T-cell (primary cell): ENCODE measurements around the gene MTMR2. TPM values are rescaled to one million over a fixed set of nuclear protein-coding genes. Genes with fewer than 3 reads are reported as not detected.

Experiments
- ATAC-seq, 4 experiments: fragments of 200-7000 bp in 3 of 4; fragments of 150-1000 bp in 1 of 4; cut with Tn5 transposase; replicated peaks in 1 of 4; 1 replicate in 3 of 4; 2 replicates in 1 of 4; pipeline ENCODE4 v1.10.0; 2021; ENCODE audit warnings: moderate library complexity in 3 of 4, mild to moderate bottlenecking in 2 of 4, moderate number of reproducible peaks in 1 of 4
- CTCF ChIA-PET, 2 donors: fragments of 300-600 bp; sonication (Branson Sonifier 250); formaldehyde crosslinking; loops; one replicate each; lab custom pipeline; 2022; ENCODE audit warnings: antibody characterized with exemption in 2 of 2; lab: Charles Lee
- POLR2A ChIA-PET, 2 donors: fragments of 300-600 bp; sonication (Branson Sonifier 250); formaldehyde crosslinking; loops; one replicate each; lab custom pipeline; 2022; ENCODE audit warnings: antibody characterized with exemption in 2 of 2; lab: Charles Lee
- DNase-seq, 35 experiments: peaks; one replicate each; pipeline versions ENCODE4 v3.0.0 to v3.0.0-alpha.2; 2013 to 2023
- H3K27ac ChIP-seq: one replicate; pipeline ENCODE4 v1.5.1; 2013; ENCODE audit warnings: low read length
- H3K27me3 ChIP-seq, 2 experiments: replicated peaks in 1 of 2; 1 replicate in 1 of 2; 2 replicates in 1 of 2; pipeline versions ENCODE4 v1.6.1 to v1.7.0; 2013; ENCODE audit warnings: low read length in 1 of 2, mixed read lengths in 1 of 2; ENCODE audit not compliant: control insufficient read depth in 2 of 2, insufficient read depth in 2 of 2; ENCODE audit errors: extremely low read depth in 1 of 2
- H3K36me3 ChIP-seq, 2 donors: 1 replicate in 1 of 2; 2 replicates in 1 of 2; pipeline versions ENCODE4 v1.6.1 to v1.7.0; 2013; ENCODE audit warnings: low read length in 1 of 2; ENCODE audit not compliant: control insufficient read depth in 2 of 2, insufficient read depth in 1 of 2; ENCODE audit errors: extremely low read depth in 1 of 2
- H3K4me1 ChIP-seq, 2 experiments: 1 replicate in 1 of 2; 2 replicates in 1 of 2; pipeline versions ENCODE4 v1.6.1 to v1.7.0; 2013; ENCODE audit warnings: low read length in 2 of 2, mixed read lengths in 1 of 2; ENCODE audit not compliant: insufficient read depth in 2 of 2, control insufficient read depth in 1 of 2; ENCODE audit errors: extremely low read depth in 1 of 2
- H3K4me3 ChIP-seq, 2 donors: 1 replicate in 1 of 2; 2 replicates in 1 of 2; pipeline versions ENCODE4 v1.5.1 to v1.7.0; 2013; ENCODE audit warnings: mild to moderate bottlenecking in 2 of 2, low read length in 1 of 2, moderate library complexity in 1 of 2; ENCODE audit not compliant: control insufficient read depth in 1 of 2; ENCODE audit errors: extremely low read depth in 1 of 2
- H3K9me3 ChIP-seq: 2 replicates; pipeline ENCODE4 v1.7.0; 2013
- H3K27ac Mint-ChIP-seq, 2 donors: one replicate each; pipeline ENCODE4 v1.8.0; 2020 to 2021; ENCODE audit warnings: mild to moderate bottlenecking in 2 of 2, mixed read lengths in 2 of 2
- H3K27me3 Mint-ChIP-seq, 2 donors: one replicate each; pipeline ENCODE4 v1.8.0; 2021 to 2022; ENCODE audit warnings: mixed read lengths in 2 of 2
- H3K36me3 Mint-ChIP-seq: one replicate; pipeline ENCODE4 v1.8.0; 2021; ENCODE audit warnings: mixed read lengths
- H3K4me1 Mint-ChIP-seq, 3 donors: one replicate each; pipeline ENCODE4 v1.8.0; 2020 to 2022; ENCODE audit warnings: mixed read lengths in 3 of 3, mild to moderate bottlenecking in 1 of 3
- H3K4me3 Mint-ChIP-seq, 3 donors: one replicate each; pipeline ENCODE4 v1.8.0; 2020 to 2022; ENCODE audit warnings: mild to moderate bottlenecking in 3 of 3, mixed read lengths in 3 of 3, moderate library complexity in 3 of 3
- H3K9me3 Mint-ChIP-seq, 3 donors: one replicate each; pipeline ENCODE4 v1.8.0; 2020 to 2022; ENCODE audit warnings: mixed read lengths in 3 of 3
- WGBS: methylation state at CpG from one replicate; pipeline ENCODE4 v1.1.5; 2013; ENCODE audit warnings: missing lambda C conversion rate; ENCODE audit not compliant: insufficient coverage; 5-methylcytosine and 5-hydroxymethylcytosine counted together
- total RNA-seq, 35 experiments: library from RNA in 6 of 35; stranded (reverse) in 6 of 35; fragments of 120-200 nt in 1 of 35; gene quantifications; one replicate each; pipeline versions ENCODE4 v1.2.1 to v1.2.4 and lab custom pipeline; 2013 to 2026

MTMR2 gene
- total RNA-seq (10 to 100 TPM; 11.0 to 14.6 (median 11.6) TPM), total RNA-seq (lab: John Stamatoyannopoulos, UW) (7.9 to 100 (median 22.8) reads per million in 29 experiments)
- 13.7 TPM for total RNA-seq (2013)

DNA sequence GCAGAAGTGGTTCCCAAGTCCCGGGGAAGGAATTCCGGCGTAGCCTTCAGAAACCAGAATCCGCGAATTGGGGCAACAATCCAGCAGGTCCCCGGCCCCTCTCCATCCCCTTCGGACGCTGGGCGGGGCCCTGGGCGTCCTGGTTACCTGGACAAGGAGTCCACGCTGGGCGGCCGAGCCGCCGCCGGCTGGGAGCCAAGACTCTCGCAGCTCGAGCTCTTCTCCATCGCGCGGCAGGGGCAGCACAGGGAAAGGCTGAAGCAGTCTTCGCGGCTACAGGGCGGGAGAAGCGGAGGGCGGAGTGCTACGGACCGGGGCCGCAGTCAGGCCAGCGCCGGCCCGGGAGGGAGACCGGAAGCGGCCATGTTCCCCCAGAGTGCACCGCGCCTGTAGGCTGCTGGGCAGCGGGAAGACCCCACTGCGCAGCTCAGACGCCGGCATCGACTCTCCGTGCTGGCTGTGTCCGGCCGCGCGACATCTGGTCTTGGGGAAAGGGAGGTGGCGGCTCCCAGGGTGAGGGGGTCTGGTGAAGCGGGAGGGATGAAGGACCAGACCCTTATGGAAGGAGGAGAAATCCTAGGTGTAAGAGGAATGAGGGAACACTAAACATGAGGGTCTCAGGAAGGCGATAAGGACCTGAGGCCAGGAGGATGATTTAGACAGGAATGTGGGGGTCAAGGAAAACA, at the start of gene MTMR2:
Gene MTMR2 (minus strand): TSS at position 380 of the 686 bp plus-strand sequence. CDS start 153 bp downstream, at position 227.
- under 1% methylated on average over 49 of the region's 49 CpGs for WGBS
- ChIA-PET POLR2A (no interaction called here), CTCF (no interaction called here)
- peaks cover 25 to 34% (median 28%) of the 10 kb centered on the region in 3 donors for H3K4me1 Mint-ChIP-seq
- Histone ChIP-seq H3K27ac (peak within 1 kb of the TSS; percentile 84), H3K4me1 (peaks cover 0 to 2% of the 10 kb centered on the region in 2 experiments), H3K36me3 (no peaks in the 10 kb centered on the region), H3K27me3 (peaks cover 0 to 4% of the 10 kb centered on the region in 2 experiments), H3K9me3 (no peaks in the 10 kb centered on the region), H3K4me3 (peak within 1 kb of the TSS; percentile 81 to 96)
- H3K4me3 Mint-ChIP-seq = peak within 1 kb of the TSS; percentile 87 to 97 (median 92)
- DNase-seq (peak in 33 of 35 experiments; percentile 1 to 58 (median 22)), ATAC-seq (peak; percentile 78 to 91 (median 84))
- H3K27ac Mint-ChIP-seq = peak within 1 kb of the TSS; percentile 88 to 98
- H3K27me3 Mint-ChIP-seq = peaks cover 4 to 9% of the 10 kb centered on the region in 2 donors
- no peaks in the 10 kb centered on the region for H3K36me3 Mint-ChIP-seq
- H3K9me3 Mint-ChIP-seq = no peaks in the 10 kb centered on the region

GRCh38 chr11:95972060-95972459, 48.2 kb upstream of the MTMR2 start:
- H3K36me3 ChIP-seq = no peaks in the 10 kb centered on the region
- H3K4me3 Mint-ChIP-seq = no peak overlapping the region
- no peak overlapping the region for H3K4me3 ChIP-seq
- no peaks in the 10 kb centered on the region for H3K27me3 Mint-ChIP-seq
- ChIA-PET POLR2A (no interaction called here), CTCF (no interaction called here)
- peaks cover 0 to 9% (median 4%) of the 10 kb centered on the region in 3 donors for H3K9me3 Mint-ChIP-seq
- H3K36me3 Mint-ChIP-seq = peaks cover 9% of the 10 kb centered on the region
- no peaks in the 10 kb centered on the region for H3K9me3 ChIP-seq
- no peak for ATAC-seq
- no peak overlapping the region for H3K27ac Mint-ChIP-seq
- no peak for DNase-seq
- no peaks in the 10 kb centered on the region for H3K27me3 ChIP-seq
- no peak overlapping the region for H3K27ac ChIP-seq
- H3K4me1 ChIP-seq = no peaks in the 10 kb centered on the region
- WGBS = no CpG with 5 or more reads among the region's 2 CpGs
- no peaks in the 10 kb centered on the region for H3K4me1 Mint-ChIP-seq

DNA sequence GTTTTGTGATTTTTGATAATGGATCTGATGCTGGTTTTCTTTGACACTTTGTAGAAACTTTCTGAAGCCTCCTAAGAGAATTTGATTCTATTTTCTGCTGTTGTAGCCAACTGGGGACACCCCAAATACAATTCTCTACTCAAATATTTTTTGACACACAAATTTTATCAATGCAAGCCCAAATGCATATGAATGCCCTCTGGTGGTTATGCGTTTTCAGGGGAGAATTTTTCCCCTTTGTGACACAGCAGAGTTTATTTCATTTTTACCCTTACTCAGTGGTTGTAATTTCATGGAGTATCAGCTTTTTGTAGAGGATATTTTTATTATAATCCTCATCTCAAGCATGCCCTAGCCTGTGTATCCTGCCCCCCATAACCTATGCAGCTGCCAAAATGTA, 44.7 kb upstream of the MTMR2 start:
- ChIA-PET CTCF (no interaction called here), POLR2A (no interaction called here)
- Histone ChIP-seq H3K9me3 (no peaks in the 10 kb centered on the region), H3K4me1 (no peaks in the 10 kb centered on the region), H3K27me3 (no peaks in the 10 kb centered on the region), H3K27ac (no peak overlapping the region), H3K36me3 (no peaks in the 10 kb centered on the region), H3K4me3 (no peak overlapping the region)
- peak in 1 of 35 experiments; percentile 6 for DNase-seq
- WGBS = no CpG with 5 or more reads among the region's 1 CpG
- no peaks in the 10 kb centered on the region for H3K4me1 Mint-ChIP-seq
- no peaks in the 10 kb centered on the region for H3K36me3 Mint-ChIP-seq
- no peak overlapping the region for H3K4me3 Mint-ChIP-seq
- H3K9me3 Mint-ChIP-seq = peaks cover 0 to 9% (median 4%) of the 10 kb centered on the region in 3 donors
- no peak overlapping the region for H3K27ac Mint-ChIP-seq
- H3K27me3 Mint-ChIP-seq = no peaks in the 10 kb centered on the region
- ATAC-seq = no peak

- Mint-ChIP-seq H3K4me3 (no peak overlapping the region), H3K9me3 (peaks cover 0 to 8% (median 3%) of the 10 kb centered on the region in 3 donors), H3K36me3 (no peaks in the 10 kb centered on the region), H3K4me1 (no peaks in the 10 kb centered on the region), H3K27ac (no peak overlapping the region), H3K27me3 (no peaks in the 10 kb centered on the region)
- H3K4me1 ChIP-seq = no peaks in the 10 kb centered on the region
- no peak for ATAC-seq
- no peak overlapping the region for H3K4me3 ChIP-seq
- no peak for DNase-seq
- no peaks in the 10 kb centered on the region for H3K27me3 ChIP-seq
- CTCF ChIA-PET = no interaction called here
- no peaks in the 10 kb centered on the region for H3K9me3 ChIP-seq
- H3K27ac ChIP-seq = no peak overlapping the region
- no peaks in the 10 kb centered on the region for H3K36me3 ChIP-seq
- POLR2A ChIA-PET = no interaction called here
- 91% methylated on average over 1 of the region's 1 CpG for WGBS
These were observed 40.4 kb upstream of the MTMR2 start for GRCh38 chr11:95964281-95964680.

DNA sequence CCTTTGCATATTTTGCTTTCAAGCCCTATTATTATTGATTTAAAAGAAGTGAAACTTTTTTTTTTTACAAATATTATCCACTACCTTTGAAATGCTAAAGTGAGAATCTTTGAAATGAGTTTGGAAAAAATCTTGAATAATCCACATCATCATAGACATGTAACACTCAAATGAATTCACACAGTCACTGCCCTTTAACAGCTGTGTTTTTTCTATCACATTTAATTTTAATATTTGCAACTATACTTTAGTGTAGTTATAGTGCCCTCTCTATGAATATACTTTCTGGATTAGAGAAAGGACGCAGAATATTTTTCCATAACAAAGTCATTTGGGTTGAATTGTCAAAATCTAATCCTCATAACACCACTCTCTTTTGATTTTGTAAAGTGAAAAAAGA, 37.9 kb upstream of the MTMR2 start:
- H3K9me3 Mint-ChIP-seq = no peaks in the 10 kb centered on the region
- H3K27ac Mint-ChIP-seq = no peak overlapping the region
- no CpG with 5 or more reads among the region's 1 CpG for WGBS
- H3K36me3 Mint-ChIP-seq = no peaks in the 10 kb centered on the region
- DNase-seq (no peak), ATAC-seq (no peak)
- no peak overlapping the region for H3K4me3 Mint-ChIP-seq
- no peaks in the 10 kb centered on the region for H3K9me3 ChIP-seq
- ChIA-PET POLR2A (no interaction called here), CTCF (no interaction called here)
- H3K4me3 ChIP-seq = no peak overlapping the region
- H3K4me1 ChIP-seq = no peaks in the 10 kb centered on the region
- no peaks in the 10 kb centered on the region for H3K27me3 Mint-ChIP-seq
- no peaks in the 10 kb centered on the region for H3K36me3 ChIP-seq
- H3K4me1 Mint-ChIP-seq = no peaks in the 10 kb centered on the region
- H3K27me3 ChIP-seq = no peaks in the 10 kb centered on the region
- no peak overlapping the region for H3K27ac ChIP-seq

DNA sequence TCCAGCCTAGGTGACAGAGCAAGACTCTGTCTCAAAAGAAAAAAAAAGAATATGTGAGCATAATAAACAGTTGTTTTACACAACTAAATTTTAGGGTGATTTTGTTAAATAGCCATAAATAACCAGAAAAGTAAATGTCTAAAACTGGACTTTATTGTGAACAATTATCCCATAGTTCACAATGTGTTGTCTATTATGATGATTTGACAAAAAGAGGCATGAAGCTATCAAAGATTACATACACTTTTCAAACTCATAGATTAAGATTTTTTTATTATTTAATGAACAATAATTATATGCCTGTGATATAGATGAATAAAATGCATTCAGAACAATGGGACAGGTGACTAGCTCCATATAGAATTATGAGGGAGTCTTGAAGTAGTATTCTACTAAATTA, 27.0 kb upstream of the MTMR2 start:
- Histone ChIP-seq H3K9me3 (no peaks in the 10 kb centered on the region), H3K27me3 (peaks cover 0 to 5% of the 10 kb centered on the region in 2 experiments), H3K4me1 (no peaks in the 10 kb centered on the region), H3K27ac (no peak overlapping the region), H3K36me3 (no peaks in the 10 kb centered on the region), H3K4me3 (no peak overlapping the region)
- peaks cover 3% of the 10 kb centered on the region for H3K36me3 Mint-ChIP-seq
- no peaks in the 10 kb centered on the region for H3K4me1 Mint-ChIP-seq
- H3K4me3 Mint-ChIP-seq = no peak overlapping the region
- H3K9me3 Mint-ChIP-seq = peaks cover 0 to 14% (median 12%) of the 10 kb centered on the region in 3 donors
- ATAC-seq = no peak
- H3K27me3 Mint-ChIP-seq = no peaks in the 10 kb centered on the region
- POLR2A ChIA-PET = no interaction called here
- no peak overlapping the region for H3K27ac Mint-ChIP-seq
- CTCF ChIA-PET = no interaction called here
- no peak for DNase-seq
